ENCODE measurements around the gene CALHM1.

The CALHM1 gene

DNA sequence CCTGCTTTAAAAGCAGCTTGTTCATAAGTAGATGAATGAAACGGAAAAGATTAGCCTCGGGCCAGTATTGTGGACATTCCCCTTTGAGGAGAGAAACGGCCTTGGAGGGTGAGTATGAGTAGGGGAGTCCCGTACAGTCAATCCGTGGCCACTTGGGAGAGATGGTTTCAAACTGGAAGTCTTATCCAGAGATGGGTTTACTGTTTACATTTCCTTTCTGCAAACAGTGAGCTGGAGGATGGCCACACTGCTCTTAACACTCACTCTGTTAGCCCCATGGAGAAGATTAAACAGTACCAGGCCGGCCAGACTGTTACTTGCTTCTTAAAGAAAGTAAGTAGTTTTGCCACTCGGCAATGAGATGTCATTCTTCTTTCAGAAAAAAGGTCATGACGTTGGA is 26.8 kb downstream of the CALHM1 start:
- ATAC-seq (ENCODE audit: insufficient read depth, low read depth) = no peak
- H3K4me2 ChIP-seq (ENCODE audit: insufficient read depth, low read length) = no peak overlapping the region
- H3K36me3 ChIP-seq (ENCODE audit: insufficient read depth, low read length) = peaks cover 86% of the 10 kb centered on the region
- H3K9me3 ChIP-seq (ENCODE audit: insufficient read depth, low read length, severe bottlenecking) = no peaks in the 10 kb centered on the region
- no peak overlapping the region for H3K4me3 ChIP-seq (ENCODE audit: low read depth in 1 of 2, low read length in 2 of 2)
- H3K27me3 ChIP-seq (ENCODE audit: insufficient read depth, low read length, poor library complexity) = no peaks in the 10 kb centered on the region
- peaks cover 21% of the 10 kb centered on the region for H3K4me1 ChIP-seq (ENCODE audit: insufficient read depth, low read length)
- no peak for DNase-seq
- H3K79me2 ChIP-seq (ENCODE audit: insufficient read depth, low read length) = 0 out of 2 replicates have a peak, but pooled peaks cover 1% of the 10 kb centered on the region
- no peak overlapping the region for H3K9ac ChIP-seq (ENCODE audit: low read depth, low read length)
- no peak overlapping the region for H3K27ac ChIP-seq (ENCODE audit: low read length)
- peaks cover 3% of the 10 kb centered on the region; the same call in 1 of the 2 replicates for H4K20me1 ChIP-seq (ENCODE audit: insufficient read depth, low read length)
- no peak overlapping the region for H2AFZ ChIP-seq (ENCODE audit: low read depth, low read length)
- TF ChIP-seq, protein P1, sequence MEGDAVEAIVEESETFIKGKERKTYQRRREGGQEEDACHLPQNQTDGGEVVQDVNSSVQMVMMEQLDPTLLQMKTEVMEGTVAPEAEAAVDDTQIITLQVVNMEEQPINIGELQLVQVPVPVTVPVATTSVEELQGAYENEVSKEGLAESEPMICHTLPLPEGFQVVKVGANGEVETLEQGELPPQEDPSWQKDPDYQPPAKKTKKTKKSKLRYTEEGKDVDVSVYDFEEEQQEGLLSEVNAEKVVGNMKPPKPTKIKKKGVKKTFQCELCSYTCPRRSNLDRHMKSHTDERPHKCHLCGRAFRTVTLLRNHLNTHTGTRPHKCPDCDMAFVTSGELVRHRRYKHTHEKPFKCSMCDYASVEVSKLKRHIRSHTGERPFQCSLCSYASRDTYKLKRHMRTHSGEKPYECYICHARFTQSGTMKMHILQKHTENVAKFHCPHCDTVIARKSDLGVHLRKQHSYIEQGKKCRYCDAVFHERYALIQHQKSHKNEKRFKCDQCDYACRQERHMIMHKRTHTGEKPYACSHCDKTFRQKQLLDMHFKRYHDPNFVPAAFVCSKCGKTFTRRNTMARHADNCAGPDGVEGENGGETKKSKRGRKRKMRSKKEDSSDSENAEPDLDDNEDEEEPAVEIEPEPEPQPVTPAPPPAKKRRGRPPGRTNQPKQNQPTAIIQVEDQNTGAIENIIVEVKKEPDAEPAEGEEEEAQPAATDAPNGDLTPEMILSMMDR (IDR thresholded peaks at IDR 0.05; ENCODE audit: borderline replicate concordance, extremely low read depth, low read length, poor library complexity, severe bottlenecking) = no peak

GRCh38 chr10:103429647-103430046 is 29.1 kb downstream of the CALHM1 start:
- no peak overlapping the region for H3K4me3 ChIP-seq (ENCODE audit: low read depth in 1 of 2, low read length in 2 of 2)
- H3K36me3 ChIP-seq (ENCODE audit: insufficient read depth, low read length) = peaks cover 87% of the 10 kb centered on the region
- no peak overlapping the region for H3K4me2 ChIP-seq (ENCODE audit: insufficient read depth, low read length)
- H3K27me3 ChIP-seq (ENCODE audit: insufficient read depth, low read length, poor library complexity) = no peaks in the 10 kb centered on the region
- no peaks in the 10 kb centered on the region for H3K9me3 ChIP-seq (ENCODE audit: insufficient read depth, low read length, severe bottlenecking)
- H4K20me1 ChIP-seq (ENCODE audit: insufficient read depth, low read length) = peaks cover 3% of the 10 kb centered on the region; the same call in 1 of the 2 replicates
- no peaks in the 10 kb centered on the region for H3K79me2 ChIP-seq (ENCODE audit: insufficient read depth, low read length)
- H3K27ac ChIP-seq (ENCODE audit: low read length) = no peak overlapping the region
- TF ChIP-seq, protein P1 (IDR thresholded peaks at IDR 0.05; ENCODE audit: borderline replicate concordance, extremely low read depth, low read length, poor library complexity, severe bottlenecking) = no peak
- TF ChIP-seq EZH2 (IDR thresholded peaks at IDR 0.05; ENCODE audit: borderline replicate concordance, low read depth, low read length, severe bottlenecking) = no peak
- no peak for ATAC-seq (ENCODE audit: insufficient read depth, low read depth)
- H2AFZ ChIP-seq (ENCODE audit: low read depth, low read length) = no peak overlapping the region
- H3K9ac ChIP-seq (ENCODE audit: low read depth, low read length) = no peak overlapping the region
- H3K4me1 ChIP-seq (ENCODE audit: insufficient read depth, low read length) = peaks cover 21% of the 10 kb centered on the region
- DNase-seq = no peak

DNA sequence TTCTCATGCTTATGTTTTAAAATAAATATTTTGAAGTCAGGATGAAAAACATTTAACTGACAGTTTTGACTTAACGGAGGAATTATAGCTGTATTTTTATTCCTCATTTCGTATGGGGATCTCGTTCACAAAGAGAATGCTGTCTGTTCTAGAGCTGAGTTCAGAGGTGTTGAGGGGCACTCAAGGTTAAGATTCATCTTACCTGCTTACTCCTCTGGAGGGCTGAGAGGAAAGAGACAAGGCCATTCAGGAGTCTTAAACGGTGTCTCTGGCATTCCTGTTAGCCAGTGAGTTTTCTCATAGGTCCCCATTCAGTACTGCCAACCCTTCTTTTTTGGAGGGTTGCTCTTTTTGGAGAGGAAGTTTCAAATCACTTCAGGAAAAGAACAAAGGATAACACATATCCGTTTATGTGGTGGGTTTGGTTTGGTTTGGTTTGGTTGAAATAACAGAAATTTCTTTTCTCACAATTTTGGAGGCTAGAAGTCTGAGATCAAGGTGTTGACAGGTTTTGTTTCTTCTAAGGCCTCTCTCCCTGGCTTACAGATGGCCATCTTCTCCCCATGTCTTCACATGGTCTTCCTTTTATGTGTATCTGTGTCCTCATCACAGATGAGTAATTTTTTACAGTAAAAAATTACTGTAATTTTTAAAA is 29.6 kb downstream of the CALHM1 start:
- Histone ChIP-seq H3K4me1 (ENCODE audit: insufficient read depth, low read length) (peaks cover 21% of the 10 kb centered on the region), H3K27ac (ENCODE audit: low read length) (peak overlapping the region; percentile 42; the same call in 1 of the 2 replicates), H3K27me3 (ENCODE audit: insufficient read depth, low read length, poor library complexity) (no peaks in the 10 kb centered on the region), H2AFZ (ENCODE audit: low read depth, low read length) (no peak overlapping the region), H3K9ac (ENCODE audit: low read depth, low read length) (no peak overlapping the region), H3K36me3 (ENCODE audit: insufficient read depth, low read length) (peaks cover 87% of the 10 kb centered on the region), H3K9me3 (ENCODE audit: insufficient read depth, low read length, severe bottlenecking) (no peaks in the 10 kb centered on the region), H3K4me2 (ENCODE audit: insufficient read depth, low read length) (no peak overlapping the region), H3K4me3 (ENCODE audit: low read depth in 1 of 2, low read length in 2 of 2) (no peak overlapping the region), H3K79me2 (ENCODE audit: insufficient read depth, low read length) (no peaks in the 10 kb centered on the region), H4K20me1 (ENCODE audit: insufficient read depth, low read length) (peaks cover 3% of the 10 kb centered on the region; the same call in 1 of the 2 replicates)
- ATAC-seq (ENCODE audit: insufficient read depth, low read depth) (peak; percentile 68), DNase-seq (no peak)
- TF ChIP-seq, protein P1 (IDR thresholded peaks at IDR 0.05; ENCODE audit: borderline replicate concordance, extremely low read depth, low read length, poor library complexity, severe bottlenecking) = no peak
- no peak for TF ChIP-seq EZH2 (IDR thresholded peaks at IDR 0.05; ENCODE audit: borderline replicate concordance, low read depth, low read length, severe bottlenecking)

Measured in DND-41 (cell line).